Neuronal stem cell (in vitro differentiated cells): ENCODE results near the gene SYTL1. TPM values are rescaled to one million over a fixed set of nuclear protein-coding genes. Genes with fewer than 3 reads are reported as not detected.

Experiments used
- DNase-seq: peaks from one replicate; pipeline ENCODE4 v3.0.0-alpha.2; 2013; ENCODE audit warnings: low spot score
- H2AFZ ChIP-seq: one replicate; pipeline ENCODE4 v1.6.1; 2013; ENCODE audit warnings: mild to moderate bottlenecking, low read length, inconsistent platforms
- H2AK5ac ChIP-seq: 2 replicates; pipeline ENCODE4 v1.6.1; 2013; ENCODE audit warnings: low read depth, mild to moderate bottlenecking, inconsistent platforms, low read length, moderate library complexity, mixed read lengths
- H2BK120ac ChIP-seq: 2 replicates; pipeline ENCODE4 v1.6.1; 2013; ENCODE audit warnings: low read depth, mild to moderate bottlenecking, inconsistent platforms, low read length, moderate library complexity, mixed read lengths
- H2BK12ac ChIP-seq: one replicate; pipeline ENCODE4 v1.6.1; 2013; ENCODE audit warnings: low read length, inconsistent platforms
- H2BK15ac ChIP-seq: 2 replicates; pipeline ENCODE4 v1.6.1; 2013; ENCODE audit warnings: mild to moderate bottlenecking, low read length, inconsistent platforms, mixed read lengths
- H2BK5ac ChIP-seq: one replicate; pipeline ENCODE4 v1.6.1; 2013; ENCODE audit warnings: inconsistent platforms, mild to moderate bottlenecking, low read length, moderate library complexity
- H3K14ac ChIP-seq: one replicate; pipeline ENCODE4 v1.6.1; 2013; ENCODE audit warnings: low read length, inconsistent platforms
- H3K18ac ChIP-seq: 2 replicates; pipeline ENCODE4 v1.6.1; 2013; ENCODE audit warnings: low read length, inconsistent platforms
- H3K23ac ChIP-seq: 2 replicates; pipeline ENCODE4 v1.6.1; 2013; ENCODE audit warnings: low read depth, mild to moderate bottlenecking, mixed read lengths, low read length, inconsistent platforms; ENCODE audit not compliant: poor library complexity
- H3K27ac ChIP-seq: replicated peaks from 3 replicates; pipeline ENCODE4 v1.5.1; 2013; ENCODE audit warnings: low read length, inconsistent platforms
- H3K27me3 ChIP-seq, 3 experiments: 2 replicates each; pipeline ENCODE4 v1.6.1; 2013; ENCODE audit warnings: low read length in 3 of 3, mild to moderate bottlenecking in 2 of 3, inconsistent platforms in 1 of 3, low read depth in 1 of 3, mixed read lengths in 1 of 3, moderate library complexity in 1 of 3; ENCODE audit not compliant: control insufficient read depth in 3 of 3, insufficient read depth in 3 of 3
- H3K36me3 ChIP-seq, 2 donors: replicated peaks in 1 of 2; 2 replicates each; pipeline ENCODE4 v1.6.1; 2013; ENCODE audit warnings: low read length in 2 of 2; ENCODE audit not compliant: control insufficient read depth in 2 of 2, insufficient read depth in 2 of 2
- H3K4ac ChIP-seq: 2 replicates; pipeline ENCODE4 v1.6.1; 2013; ENCODE audit warnings: inconsistent platforms, mild to moderate bottlenecking, low read length, moderate library complexity
- H3K4me1 ChIP-seq, 2 donors: 1 replicate in 1 of 2; 2 replicates in 1 of 2; pipeline ENCODE4 v1.6.1; 2013; ENCODE audit warnings: low read length in 2 of 2, low read depth in 1 of 2; ENCODE audit not compliant: control insufficient read depth in 2 of 2, insufficient read depth in 1 of 2
- H3K4me2 ChIP-seq: one replicate; pipeline ENCODE4 v1.6.1; 2013; ENCODE audit warnings: mild to moderate bottlenecking, low read length, inconsistent platforms; ENCODE audit not compliant: insufficient read depth, poor library complexity, severe bottlenecking
- H3K4me3 ChIP-seq, 2 donors: 2 replicates each; pipeline ENCODE4 v1.5.1; 2013; ENCODE audit warnings: low read length in 2 of 2, mild to moderate bottlenecking in 2 of 2, inconsistent platforms in 1 of 2, moderate library complexity in 1 of 2
- H3K79me1 ChIP-seq: one replicate; pipeline ENCODE4 v1.6.1; 2013; ENCODE audit warnings: low read depth, mild to moderate bottlenecking, inconsistent platforms, low read length, moderate library complexity
- H3K9ac ChIP-seq: one replicate; pipeline ENCODE4 v1.6.1; 2013; ENCODE audit warnings: mild to moderate bottlenecking, low read depth, low read length, inconsistent platforms; ENCODE audit not compliant: poor library complexity
- H3K9me3 ChIP-seq, 2 donors: replicated peaks in 1 of 2; 2 replicates each; pipeline versions ENCODE3 to v1.6.1; 2013; ENCODE audit warnings: low read length in 2 of 2, mild to moderate bottlenecking in 2 of 2, inconsistent platforms in 1 of 2, low read depth in 1 of 2, mixed read lengths in 1 of 2, moderate library complexity in 1 of 2; ENCODE audit not compliant: control insufficient read depth in 2 of 2, insufficient read depth in 1 of 2
- H4K8ac ChIP-seq: one replicate; pipeline ENCODE4 v1.6.1; 2013; ENCODE audit warnings: low read depth, mild to moderate bottlenecking, inconsistent platforms, low read length, moderate library complexity
- H4K91ac ChIP-seq: one replicate; pipeline ENCODE4 v1.6.1; 2013; ENCODE audit warnings: low read length, low read depth, mild to moderate bottlenecking, inconsistent platforms; ENCODE audit not compliant: poor library complexity
- WGBS, 2 donors: extraction: QIAGEN DNeasy Blood & Tissue Kit; methylation state at CpG; one replicate each; pipeline ENCODE4 v1.1.7; 2013; ENCODE audit warnings: missing lambda C conversion rate in 2 of 2, mixed read lengths in 1 of 2; ENCODE audit not compliant: insufficient read length in 2 of 2, insufficient replicate concordance in 1 of 2; ENCODE audit errors: extremely low coverage in 2 of 2; 5-methylcytosine and 5-hydroxymethylcytosine counted together
- polyA plus RNA-seq, 2 experiments: library from polyadenylated mRNA; stranded (reverse); fragments of 200-250 nt; gene quantifications; one replicate each; pipeline ENCODE4 v1.2.3, GENCODE V29; 2013

Gene SYTL1, protein sequence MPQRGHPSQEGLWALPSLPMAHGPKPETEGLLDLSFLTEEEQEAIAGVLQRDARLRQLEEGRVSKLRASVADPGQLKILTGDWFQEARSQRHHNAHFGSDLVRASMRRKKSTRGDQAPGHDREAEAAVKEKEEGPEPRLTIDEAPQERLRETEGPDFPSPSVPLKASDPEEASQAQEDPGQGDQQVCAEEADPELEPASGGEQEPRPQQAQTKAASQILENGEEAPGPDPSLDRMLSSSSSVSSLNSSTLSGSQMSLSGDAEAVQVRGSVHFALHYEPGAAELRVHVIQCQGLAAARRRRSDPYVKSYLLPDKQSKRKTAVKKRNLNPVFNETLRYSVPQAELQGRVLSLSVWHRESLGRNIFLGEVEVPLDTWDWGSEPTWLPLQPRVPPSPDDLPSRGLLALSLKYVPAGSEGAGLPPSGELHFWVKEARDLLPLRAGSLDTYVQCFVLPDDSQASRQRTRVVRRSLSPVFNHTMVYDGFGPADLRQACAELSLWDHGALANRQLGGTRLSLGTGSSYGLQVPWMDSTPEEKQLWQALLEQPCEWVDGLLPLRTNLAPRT
- 8.5 TPM for polyA plus RNA-seq (2013, experiment 1 of 2)
- 8.0 TPM for polyA plus RNA-seq (2013, experiment 2 of 2)

DNA sequence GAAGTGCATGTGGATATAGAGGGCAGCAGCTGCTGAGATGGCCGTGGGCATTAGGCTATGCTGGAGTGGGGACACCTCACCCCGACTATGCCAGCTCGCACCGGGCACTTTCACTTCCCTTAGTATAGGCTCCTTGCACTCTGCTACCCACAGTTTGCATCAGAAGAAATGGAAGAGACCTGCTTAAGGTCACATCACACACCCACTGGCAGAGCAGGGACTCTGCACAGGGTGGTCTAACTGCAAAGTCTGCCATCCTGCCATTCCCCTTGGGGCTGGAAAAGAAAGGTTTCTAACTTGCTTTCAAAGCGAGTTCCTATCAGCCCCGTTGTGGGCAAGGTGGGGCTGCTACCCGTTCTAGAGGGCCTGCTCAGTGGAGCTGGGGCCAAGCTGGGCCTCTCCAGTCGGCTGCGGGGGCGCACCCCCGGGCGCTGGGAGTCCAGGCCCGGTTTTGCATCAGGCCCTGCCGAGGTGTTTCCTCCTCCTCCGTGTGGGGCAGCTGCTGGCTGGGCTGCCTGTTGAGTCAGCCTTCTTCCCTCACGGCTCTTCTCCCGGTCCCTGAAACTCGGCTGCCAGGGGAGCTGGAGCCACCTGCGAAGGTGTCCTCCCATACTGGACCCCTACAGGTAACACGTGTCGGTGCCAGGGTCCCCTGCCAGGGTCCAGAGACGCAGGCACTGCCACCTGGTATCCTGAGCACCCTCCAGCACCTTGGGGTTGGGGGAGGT lies at the start of gene SYTL1:
SYTL1 (plus strand) TSS at position 498 of the 728 bp plus-strand sequence. CDS start 3,313 bp downstream, outside the sequence.
- Histone ChIP-seq H3K36me3 (peaks cover 2 to 3% of the 10 kb centered on the region in 2 donors), H3K18ac (peak within 1 kb of the TSS; percentile 92), H3K4me3 (peak within 1 kb of the TSS; percentile 24 to 69), H3K23ac (peak within 1 kb of the TSS; percentile 80), H3K4me2 (peak within 1 kb of the TSS; percentile 63), H3K4me1 (peaks cover 37 to 40% of the 10 kb centered on the region in 2 donors), H3K79me1 (no peaks in the 10 kb centered on the region), H4K91ac (peak within 1 kb of the TSS; percentile 47), H2BK120ac (peak within 1 kb of the TSS; percentile 10), H3K27me3 (no peaks in the 10 kb centered on the region), H2BK12ac (peak within 1 kb of the TSS; percentile 91), H3K9ac (peak within 1 kb of the TSS; percentile 53), H3K27ac (peak within 1 kb of the TSS; percentile 16), H3K9me3 (no peaks in the 10 kb centered on the region), H2BK15ac (peak within 1 kb of the TSS; percentile 95), H2AFZ (peak within 1 kb of the TSS; percentile 72), H2AK5ac (peak within 1 kb of the TSS; percentile 58), H3K4ac (peak within 1 kb of the TSS; percentile 62), H2BK5ac (peak within 1 kb of the TSS; percentile 27), H3K14ac (peak within 1 kb of the TSS; percentile 90), H4K8ac (no peak within 1 kb of the TSS)
- WGBS, 2 donors, result no CpG with 5 or more reads among the region's 22 CpGs
- no peak for DNase-seq

GRCh38 chr1:27292106-27292505 lies 49.7 kb upstream of the SYTL1 start:
- Histone ChIP-seq H3K36me3 (peaks cover 24 to 46% of the 10 kb centered on the region in 2 donors), H3K23ac (no peak overlapping the region), H2BK5ac (no peak overlapping the region), H4K8ac (no peak overlapping the region), H3K4me1 (peaks cover 0 to 7% of the 10 kb centered on the region in 2 donors), H2BK15ac (no peak overlapping the region), H2AK5ac (no peak overlapping the region), H3K9me3 (peaks cover 0 to 4% of the 10 kb centered on the region in 2 donors), H3K9ac (no peak overlapping the region), H2AFZ (no peak overlapping the region), H3K27ac (no peak overlapping the region), H3K4me2 (no peak overlapping the region), H3K18ac (no peak overlapping the region), H3K14ac (no peak overlapping the region), H4K91ac (no peak overlapping the region), H2BK120ac (no peak overlapping the region), H3K79me1 (no peaks in the 10 kb centered on the region), H3K4ac (no peak overlapping the region), H2BK12ac (no peak overlapping the region), H3K4me3 (no peak overlapping the region), H3K27me3 (no peaks in the 10 kb centered on the region)
- DNase-seq, result no peak
- WGBS, 2 donors, result no CpG with 5 or more reads among the region's 5 CpGs

GRCh38 chr1:27293915-27294314 lies 47.9 kb upstream of the SYTL1 start:
- Histone ChIP-seq H2BK15ac (no peak overlapping the region), H2BK120ac (no peak overlapping the region), H4K8ac (no peak overlapping the region), H4K91ac (peak overlapping the region; percentile 14), H2AK5ac (no peak overlapping the region), H3K23ac (no peak overlapping the region), H3K4ac (no peak overlapping the region), H3K36me3 (peaks cover 34 to 54% of the 10 kb centered on the region in 2 donors), H3K27me3 (no peaks in the 10 kb centered on the region), H3K4me3 (no peak overlapping the region), H3K9me3 (peaks cover 0 to 4% of the 10 kb centered on the region in 2 donors), H3K27ac (no peak overlapping the region), H2BK12ac (no peak overlapping the region), H3K14ac (no peak overlapping the region), H3K4me2 (no peak overlapping the region), H2AFZ (no peak overlapping the region), H3K18ac (no peak overlapping the region), H3K4me1 (peaks cover 3% of the 10 kb centered on the region in 2 donors), H2BK5ac (no peak overlapping the region), H3K79me1 (no peaks in the 10 kb centered on the region), H3K9ac (no peak overlapping the region)
- no peak for DNase-seq
- WGBS, 2 donors, result no CpG with 5 or more reads among the region's 8 CpGs
